ENCODE data around the gene GORASP2.

The GORASP2 gene

GRCh38 chr2:170924969-170925368, 4.1 kb upstream of the GORASP2 start:
- DNase-seq: no peak

- DNase-seq: no peak
Observed at GRCh38 chr2:170925923-170926322, 3.1 kb upstream of the GORASP2 start.

GRCh38 chr2:170926743-170927297, 2.2 kb upstream of the GORASP2 start:
- no peak for DNase-seq

- peak; percentile 8 for DNase-seq
Observed at GRCh38 chr2:170928036-170928823, 823 bp upstream of the GORASP2 start.

- peak; percentile 50 for DNase-seq
Observed at GRCh38 chr2:170929686-170930050, 615 bp downstream of the GORASP2 start.

- DNase-seq: peak; percentile 64
Observed at GRCh38 chr2:170930131-170930990, 1.3 kb downstream of the GORASP2 start.

GRCh38 chr2:170930991-170931266, 1.9 kb downstream of the GORASP2 start:
- no peak for DNase-seq

- no peak for DNase-seq
Observed at GRCh38 chr2:170932166-170932565, 3.1 kb downstream of the GORASP2 start.

- DNase-seq: no peak
Observed at GRCh38 chr2:170932948-170933347, 3.9 kb downstream of the GORASP2 start.

- no peak for DNase-seq
Observed at GRCh38 chr2:170937709-170938379, 8.8 kb downstream of the GORASP2 start.

GRCh38 chr2:170940066-170940465, 11.0 kb downstream of the GORASP2 start:
- no peak for DNase-seq

- no peak for DNase-seq
Observed at GRCh38 chr2:170942615-170943014, 13.6 kb downstream of the GORASP2 start.

GRCh38 chr2:170943041-170943440, 14.0 kb downstream of the GORASP2 start:
- no peak for DNase-seq

- DNase-seq: no peak
Observed at GRCh38 chr2:170943596-170943995, 14.5 kb downstream of the GORASP2 start.

GRCh38 chr2:170944545-170944944, 15.5 kb downstream of the GORASP2 start:
- DNase-seq: no peak

GRCh38 chr2:170949415-170949814, 20.4 kb downstream of the GORASP2 start:
- no peak for DNase-seq

GRCh38 chr2:170950221-170950761, 21.2 kb downstream of the GORASP2 start:
- no peak for DNase-seq

GRCh38 chr2:170953941-170954340, 24.9 kb downstream of the GORASP2 start:
- DNase-seq: no peak

GRCh38 chr2:170963386-170963785, 34.3 kb downstream of the GORASP2 start:
- DNase-seq: no peak

GRCh38 chr2:170965446-170966225, 36.6 kb downstream of the GORASP2 start:
- no peak for DNase-seq

- DNase-seq: no peak
Observed at GRCh38 chr2:170966648-170967396, 37.8 kb downstream of the GORASP2 start.

- DNase-seq: no peak
Observed at GRCh38 chr2:170967553-170967952, 38.5 kb downstream of the GORASP2 start.
